ENCODE results near the gene PURA. TPM values are rescaled to one million over a fixed set of nuclear protein-coding genes. Genes with fewer than 3 reads are reported as not detected.
A peak's percentile ranks its signal among the peaks of the same experiment; 100 is the strongest.

The PURA gene
- total RNA-seq, 2 experiments from 2014 or later = 14.7 to 15.1 TPM

GRCh38 chr5:140143521-140144258 lies 29.8 kb downstream of the PURA start:
- Mint-ChIP-seq H3K27me3 (peaks cover 24% of the 10 kb centered on the region), H3K4me3 (no peak overlapping the region), H3K4me1 (peaks cover 18% of the 10 kb centered on the region), H3K36me3 (ENCODE audit: low read depth) (no peaks in the 10 kb centered on the region), H3K27ac (no peak overlapping the region), H3K9me3 (no peaks in the 10 kb centered on the region)
- ChIA-PET POLR2A (interaction anchor here (0.9 to 3.1 kb wide), 2 partner anchors 29 to 36 kb away, joined by 4 to 9 read pairs; no protein-coding TSS in a partner anchor), CTCF (interaction anchor here (0.6 to 6.1 kb wide), 25 partner anchors 9 to 551 kb away, joined by 3 to 76 read pairs (median 6); partner anchors contain the start of gene PURA)
- DNase-seq = no peak

GRCh38 chr5:140145256-140145655 lies 31.3 kb downstream of the PURA start:
- H3K9me3 Mint-ChIP-seq = no peaks in the 10 kb centered on the region
- POLR2A ChIA-PET = interaction anchor here (1.0 to 3.1 kb wide), 3 partner anchors 31 to 38 kb away, joined by 4 to 9 read pairs (median 5); partner anchors contain the start of gene PURA

GRCh38 chr5:140145818-140146522 lies 32.1 kb downstream of the PURA start:
- POLR2A ChIA-PET = interaction anchor here (0.7 to 3.1 kb wide), 4 partner anchors 22 to 39 kb away, joined by 3 to 9 read pairs (median 4); partner anchors contain the start of gene PURA
- no peaks in the 10 kb centered on the region for H3K9me3 Mint-ChIP-seq
- peaks cover 24% of the 10 kb centered on the region for H3K27me3 Mint-ChIP-seq
- H3K4me3 Mint-ChIP-seq = no peak overlapping the region
- H3K4me1 Mint-ChIP-seq = peaks cover 18% of the 10 kb centered on the region
- no peaks in the 10 kb centered on the region for H3K36me3 Mint-ChIP-seq (ENCODE audit: low read depth)
- peak; percentile 59 for DNase-seq
- CTCF ChIA-PET = interaction anchor here (0.6 to 6.1 kb wide), 21 partner anchors 8 to 177 kb away, joined by 3 to 76 read pairs (median 5); partner anchors contain the start of genes CYSTM1 and PURA
- no peak overlapping the region for H3K27ac Mint-ChIP-seq

More at GRCh38 chr5:140145256-140145655, 31.3 kb downstream of the PURA start:
- no peak overlapping the region for H3K4me3 Mint-ChIP-seq
- no peaks in the 10 kb centered on the region for H3K36me3 Mint-ChIP-seq (ENCODE audit: low read depth)
- peaks cover 24% of the 10 kb centered on the region for H3K27me3 Mint-ChIP-seq
- H3K27ac Mint-ChIP-seq = no peak overlapping the region
- DNase-seq = no peak
- CTCF ChIA-PET = interaction anchor here (0.6 to 6.1 kb wide), 25 partner anchors 9 to 380 kb away, joined by 3 to 76 read pairs (median 5); partner anchors contain the start of genes CYSTM1 and PURA
- H3K4me1 Mint-ChIP-seq = peaks cover 18% of the 10 kb centered on the region

GRCh38 chr5:140146523-140146842 lies 32.6 kb downstream of the PURA start:
- Mint-ChIP-seq H3K4me1 (peaks cover 18% of the 10 kb centered on the region), H3K36me3 (ENCODE audit: low read depth) (no peaks in the 10 kb centered on the region), H3K9me3 (no peaks in the 10 kb centered on the region), H3K27ac (no peak overlapping the region), H3K27me3 (peaks cover 24% of the 10 kb centered on the region), H3K4me3 (no peak overlapping the region)
- DNase-seq = no peak
- ChIA-PET POLR2A (interaction anchor here (3.1 kb wide), 1 partner anchor 39 kb away, joined by 9 read pairs; no protein-coding TSS in a partner anchor), CTCF (interaction anchor here (0.7 to 6.1 kb wide), 10 partner anchors 11 to 116 kb away, joined by 3 to 76 read pairs (median 6); partner anchors contain the start of genes CYSTM1 and PURA)

GRCh38 chr5:140147460-140147859 lies 33.6 kb downstream of the PURA start:
- Mint-ChIP-seq H3K36me3 (ENCODE audit: low read depth) (no peaks in the 10 kb centered on the region), H3K9me3 (no peaks in the 10 kb centered on the region), H3K27ac (no peak overlapping the region), H3K27me3 (peaks cover 24% of the 10 kb centered on the region), H3K4me1 (peaks cover 18% of the 10 kb centered on the region), H3K4me3 (no peak overlapping the region)
- CTCF ChIA-PET = interaction anchor here (0.7 to 4.9 kb wide), 4 partner anchors 13 to 556 kb away, joined by 3 to 63 read pairs (median 31); partner anchors contain the start of gene PURA
- DNase-seq = no peak
- POLR2A ChIA-PET = no interaction called here

GRCh38 chr5:140148508-140148907 lies 34.6 kb downstream of the PURA start:
- H3K4me3 Mint-ChIP-seq = no peak overlapping the region
- ChIA-PET CTCF (interaction anchor here (1.3 kb wide), 1 partner anchor 25 kb away, joined by 3 read pairs; no protein-coding TSS in a partner anchor), POLR2A (no interaction called here)
- H3K36me3 Mint-ChIP-seq (ENCODE audit: low read depth) = no peaks in the 10 kb centered on the region
- H3K27me3 Mint-ChIP-seq = peaks cover 24% of the 10 kb centered on the region
- H3K4me1 Mint-ChIP-seq = peaks cover 18% of the 10 kb centered on the region
- DNase-seq = no peak
- no peaks in the 10 kb centered on the region for H3K9me3 Mint-ChIP-seq
- H3K27ac Mint-ChIP-seq = no peak overlapping the region

- Mint-ChIP-seq H3K9me3 (no peaks in the 10 kb centered on the region), H3K4me1 (peaks cover 13% of the 10 kb centered on the region), H3K36me3 (ENCODE audit: low read depth) (no peaks in the 10 kb centered on the region), H3K27ac (no peak overlapping the region), H3K4me3 (no peak overlapping the region), H3K27me3 (peaks cover 18% of the 10 kb centered on the region)
- ChIA-PET CTCF (interaction anchor here (1.4 kb wide), 1 partner anchor 9 kb away, joined by 5 read pairs; no protein-coding TSS in a partner anchor), POLR2A (no interaction called here)
- DNase-seq = no peak
Measured at GRCh38 chr5:140150201-140150600, 36.3 kb downstream of the PURA start.

- Mint-ChIP-seq H3K4me3 (no peak overlapping the region), H3K36me3 (ENCODE audit: low read depth) (no peaks in the 10 kb centered on the region), H3K9me3 (no peaks in the 10 kb centered on the region), H3K4me1 (peaks cover 6% of the 10 kb centered on the region), H3K27ac (no peak overlapping the region), H3K27me3 (peaks cover 13% of the 10 kb centered on the region)
- DNase-seq = no peak
- POLR2A ChIA-PET = no interaction called here
- CTCF ChIA-PET = interaction anchor here (1.4 kb wide), 1 partner anchor 10 kb away, joined by 5 read pairs; no protein-coding TSS in a partner anchor
Measured at GRCh38 chr5:140151144-140152021, 37.5 kb downstream of the PURA start.

GRCh38 chr5:140152022-140152999 lies 38.4 kb downstream of the PURA start:
- Mint-ChIP-seq H3K36me3 (ENCODE audit: low read depth) (no peaks in the 10 kb centered on the region), H3K27ac (no peak overlapping the region), H3K4me1 (peaks cover 7% of the 10 kb centered on the region), H3K4me3 (no peak overlapping the region), H3K9me3 (no peaks in the 10 kb centered on the region), H3K27me3 (peaks cover 5% of the 10 kb centered on the region)
- ChIA-PET CTCF (interaction anchor here (1.0 kb wide), 1 partner anchor 9 kb away, joined by 3 read pairs; no protein-coding TSS in a partner anchor), POLR2A (no interaction called here)
- no peak for DNase-seq

- Mint-ChIP-seq H3K36me3 (ENCODE audit: low read depth) (no peaks in the 10 kb centered on the region), H3K4me1 (peaks cover 9% of the 10 kb centered on the region), H3K9me3 (no peaks in the 10 kb centered on the region), H3K27ac (no peak overlapping the region), H3K27me3 (no peaks in the 10 kb centered on the region), H3K4me3 (no peak overlapping the region)
- no peak for DNase-seq
- ChIA-PET POLR2A (no interaction called here), CTCF (interaction anchor here (1.0 to 3.7 kb wide), 4 partner anchors 8 to 79 kb away, joined by 3 to 32 read pairs (median 4); no protein-coding TSS in a partner anchor)
Measured at GRCh38 chr5:140153255-140153654, 39.3 kb downstream of the PURA start.

GRCh38 chr5:140153905-140154304 lies 40.0 kb downstream of the PURA start:
- Mint-ChIP-seq H3K9me3 (no peaks in the 10 kb centered on the region), H3K27ac (no peak overlapping the region), H3K27me3 (no peaks in the 10 kb centered on the region), H3K4me1 (peaks cover 9% of the 10 kb centered on the region), H3K36me3 (ENCODE audit: low read depth) (no peaks in the 10 kb centered on the region), H3K4me3 (no peak overlapping the region)
- no peak for DNase-seq
- ChIA-PET CTCF (interaction anchor here (0.9 to 3.7 kb wide), 5 partner anchors 8 to 80 kb away, joined by 3 to 32 read pairs (median 4); no protein-coding TSS in a partner anchor), POLR2A (no interaction called here)

All from activated CD4-positive, alpha-beta memory T cell treated with anti-CD3 and anti-CD28 coated beads, Interleukin-2, amount 10 ng/mL, durations not matched to agents 7 days and 5 days (primary cell).